ENCODE measurements around the gene NRSN2. TPM values are rescaled to one million over a fixed set of nuclear protein-coding genes. Genes with fewer than 3 reads are reported as not detected.
A peak's percentile ranks its signal among the peaks of the same experiment; 100 is the strongest.

NRSN2 gene
- total RNA-seq, 1 donor from 2014 or later: 47.3 TPM

DNA sequence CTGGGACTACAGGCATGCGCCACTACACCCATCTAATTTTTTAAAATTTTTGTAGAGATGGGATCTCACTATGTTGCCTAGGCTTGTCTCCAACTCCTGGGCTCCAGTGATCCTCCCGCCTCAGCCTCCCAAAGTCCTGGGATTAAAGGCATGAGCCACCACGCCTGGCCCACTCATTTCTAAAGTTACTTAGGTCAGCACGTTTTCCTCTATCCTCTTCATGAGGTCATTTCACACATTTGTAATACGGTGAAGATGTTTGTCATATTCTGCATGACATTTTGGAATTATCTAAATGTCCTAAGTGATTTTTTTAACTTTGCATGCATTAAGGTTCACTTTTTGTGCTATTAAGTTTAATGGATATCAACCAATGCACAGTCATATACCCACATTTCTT, 33.5 kb upstream of the NRSN2 start:
- TF ChIP-seq, protein P1, sequence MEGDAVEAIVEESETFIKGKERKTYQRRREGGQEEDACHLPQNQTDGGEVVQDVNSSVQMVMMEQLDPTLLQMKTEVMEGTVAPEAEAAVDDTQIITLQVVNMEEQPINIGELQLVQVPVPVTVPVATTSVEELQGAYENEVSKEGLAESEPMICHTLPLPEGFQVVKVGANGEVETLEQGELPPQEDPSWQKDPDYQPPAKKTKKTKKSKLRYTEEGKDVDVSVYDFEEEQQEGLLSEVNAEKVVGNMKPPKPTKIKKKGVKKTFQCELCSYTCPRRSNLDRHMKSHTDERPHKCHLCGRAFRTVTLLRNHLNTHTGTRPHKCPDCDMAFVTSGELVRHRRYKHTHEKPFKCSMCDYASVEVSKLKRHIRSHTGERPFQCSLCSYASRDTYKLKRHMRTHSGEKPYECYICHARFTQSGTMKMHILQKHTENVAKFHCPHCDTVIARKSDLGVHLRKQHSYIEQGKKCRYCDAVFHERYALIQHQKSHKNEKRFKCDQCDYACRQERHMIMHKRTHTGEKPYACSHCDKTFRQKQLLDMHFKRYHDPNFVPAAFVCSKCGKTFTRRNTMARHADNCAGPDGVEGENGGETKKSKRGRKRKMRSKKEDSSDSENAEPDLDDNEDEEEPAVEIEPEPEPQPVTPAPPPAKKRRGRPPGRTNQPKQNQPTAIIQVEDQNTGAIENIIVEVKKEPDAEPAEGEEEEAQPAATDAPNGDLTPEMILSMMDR (IDR thresholded peaks at IDR 0.05): no peak
- no peak for DNase-seq (ENCODE audit: extremely low spot score, unreplicated experiment)
- H3K4me1 Mint-ChIP-seq (ENCODE audit: unreplicated experiment): peaks cover 30% of the 10 kb centered on the region
- no peaks in the 10 kb centered on the region for H3K9me3 Mint-ChIP-seq (ENCODE audit: unreplicated experiment)
- no peak overlapping the region for H3K27ac Mint-ChIP-seq (ENCODE audit: unreplicated experiment)
- no peaks in the 10 kb centered on the region for H3K27me3 Mint-ChIP-seq (ENCODE audit: unreplicated experiment)
- peaks cover 4% of the 10 kb centered on the region for H3K36me3 Mint-ChIP-seq (ENCODE audit: unreplicated experiment)
- no peak overlapping the region for H3K4me3 Mint-ChIP-seq (ENCODE audit: unreplicated experiment)

DNA sequence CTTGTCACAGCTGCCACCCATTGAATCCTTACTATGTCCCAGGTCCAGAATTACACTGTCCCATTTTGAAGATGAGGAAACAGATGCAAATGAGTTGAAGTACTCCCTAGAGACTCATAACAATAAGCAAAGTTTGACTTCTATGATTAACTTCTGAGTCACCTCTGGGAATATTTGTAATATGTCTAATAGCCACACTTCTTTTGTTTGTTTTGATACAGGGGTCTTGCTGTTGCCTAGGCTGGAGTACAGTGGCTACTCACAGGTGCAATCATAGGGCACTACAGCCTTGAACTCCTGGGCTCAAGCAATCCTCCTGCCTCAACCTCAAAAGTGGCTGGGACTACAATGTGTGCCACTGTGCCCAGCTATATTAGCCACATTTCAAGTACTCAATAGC, 33.0 kb upstream of the NRSN2 start:
- peaks cover 6% of the 10 kb centered on the region for H3K36me3 Mint-ChIP-seq (ENCODE audit: unreplicated experiment)
- no peak for DNase-seq (ENCODE audit: extremely low spot score, unreplicated experiment)
- H3K4me1 Mint-ChIP-seq (ENCODE audit: unreplicated experiment): peaks cover 26% of the 10 kb centered on the region
- TF ChIP-seq, protein P1 (IDR thresholded peaks at IDR 0.05): no peak
- no peaks in the 10 kb centered on the region for H3K27me3 Mint-ChIP-seq (ENCODE audit: unreplicated experiment)
- H3K9me3 Mint-ChIP-seq (ENCODE audit: unreplicated experiment): no peaks in the 10 kb centered on the region
- no peak overlapping the region for H3K27ac Mint-ChIP-seq (ENCODE audit: unreplicated experiment)
- H3K4me3 Mint-ChIP-seq (ENCODE audit: unreplicated experiment): no peak overlapping the region

DNA sequence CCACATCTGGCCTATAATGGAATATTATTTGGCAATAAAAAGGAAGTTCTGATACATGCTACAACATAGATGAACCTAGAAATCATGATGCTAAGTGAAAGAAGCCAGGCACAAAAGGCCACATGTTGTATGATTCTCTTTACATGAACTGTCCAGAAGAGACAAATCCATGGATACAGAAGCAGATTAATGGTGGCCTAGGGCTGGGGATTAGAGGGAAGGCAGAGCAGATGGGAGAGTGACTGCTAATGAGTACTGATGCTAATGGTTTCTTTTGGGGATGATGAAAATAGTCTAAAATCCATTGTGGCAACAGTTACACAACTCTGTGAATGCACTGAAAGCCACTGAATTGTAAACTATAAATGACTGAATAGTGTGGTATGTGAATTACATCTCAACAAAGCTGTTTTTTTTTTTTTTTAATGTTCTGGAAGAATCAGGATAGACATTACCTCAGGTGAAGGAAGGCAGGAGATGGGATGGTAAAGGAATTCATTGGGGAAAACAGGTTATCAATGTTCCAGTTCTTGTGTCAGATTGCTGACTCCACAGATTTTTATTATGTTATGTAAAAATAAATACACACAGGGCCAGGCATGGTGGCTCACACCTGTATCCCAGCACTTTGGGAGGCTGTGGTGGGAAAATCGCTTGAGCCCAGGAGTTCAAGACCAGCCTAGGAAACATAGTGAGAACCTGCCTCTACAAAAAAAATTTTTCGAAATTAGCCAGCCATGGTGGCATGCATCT, 30.4 kb upstream of the NRSN2 start:
- no peaks in the 10 kb centered on the region for H3K27me3 Mint-ChIP-seq (ENCODE audit: unreplicated experiment)
- TF ChIP-seq, protein P1 (IDR thresholded peaks at IDR 0.05): no peak
- peaks cover 14% of the 10 kb centered on the region for H3K36me3 Mint-ChIP-seq (ENCODE audit: unreplicated experiment)
- H3K9me3 Mint-ChIP-seq (ENCODE audit: unreplicated experiment): no peaks in the 10 kb centered on the region
- no peak overlapping the region for H3K4me3 Mint-ChIP-seq (ENCODE audit: unreplicated experiment)
- no peak for DNase-seq (ENCODE audit: extremely low spot score, unreplicated experiment)
- H3K4me1 Mint-ChIP-seq (ENCODE audit: unreplicated experiment): peaks cover 5% of the 10 kb centered on the region
- H3K27ac Mint-ChIP-seq (ENCODE audit: unreplicated experiment): no peak overlapping the region

DNA sequence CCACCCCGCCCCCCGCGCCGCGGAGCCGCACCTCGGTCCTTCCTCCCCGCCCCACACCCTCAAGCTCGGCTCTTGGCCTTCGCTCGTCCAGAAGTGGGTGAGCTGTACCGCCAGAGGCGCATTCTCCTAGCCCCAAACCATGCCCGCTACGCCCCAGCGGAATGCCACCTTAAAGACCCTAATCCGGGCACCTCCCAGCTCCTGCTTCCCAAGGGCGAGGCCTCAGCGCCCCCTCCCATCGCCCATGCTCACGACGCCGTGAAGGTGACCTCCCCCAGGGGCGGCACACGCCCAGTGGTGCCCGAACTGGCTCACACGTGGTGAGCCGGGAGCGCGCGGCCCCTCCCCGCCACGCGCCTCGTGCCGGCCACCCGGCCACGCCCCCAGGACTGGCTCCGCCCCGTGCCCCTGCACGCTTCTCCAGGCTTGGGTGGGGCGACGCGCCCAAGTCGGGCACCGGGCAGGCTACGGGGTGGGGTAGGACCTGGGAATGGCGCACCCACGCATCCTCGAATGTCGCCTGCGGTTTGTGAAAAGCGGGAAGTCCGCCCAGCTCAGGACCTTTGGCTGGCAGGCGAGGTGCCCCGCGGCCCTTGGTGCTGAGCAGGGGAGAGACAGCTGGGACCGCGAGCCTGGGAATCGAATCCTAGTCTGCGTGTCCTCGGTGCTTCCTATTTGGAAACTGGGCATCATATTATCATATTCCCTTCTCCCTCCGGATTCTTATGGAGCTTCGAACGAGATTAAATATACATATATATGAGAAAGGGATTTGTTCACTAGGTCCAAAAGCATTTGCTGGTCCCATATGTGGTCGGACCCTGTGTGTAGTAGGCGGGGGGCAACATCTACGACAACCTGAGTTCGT, 22.5 kb upstream of the NRSN2 start:
- H3K4me1 Mint-ChIP-seq (ENCODE audit: unreplicated experiment): peaks cover 25% of the 10 kb centered on the region
- TF ChIP-seq, protein P1 (IDR thresholded peaks at IDR 0.05): peak; percentile 42
- H3K4me3 Mint-ChIP-seq (ENCODE audit: unreplicated experiment): peak overlapping the region; percentile 83
- H3K27ac Mint-ChIP-seq (ENCODE audit: unreplicated experiment): peak overlapping the region; percentile 94
- H3K36me3 Mint-ChIP-seq (ENCODE audit: unreplicated experiment): peaks cover 8% of the 10 kb centered on the region
- H3K27me3 Mint-ChIP-seq (ENCODE audit: unreplicated experiment): no peaks in the 10 kb centered on the region
- no peaks in the 10 kb centered on the region for H3K9me3 Mint-ChIP-seq (ENCODE audit: unreplicated experiment)
- peak; percentile 96 for DNase-seq (ENCODE audit: extremely low spot score, unreplicated experiment)
